ENCODE results near the gene BLVRB. TPM values are rescaled to one million over a fixed set of nuclear protein-coding genes. Genes with fewer than 3 reads are reported as not detected.

The BLVRB gene
- total RNA-seq, 1 donor from 2014 or later, result 32.2 TPM

DNA sequence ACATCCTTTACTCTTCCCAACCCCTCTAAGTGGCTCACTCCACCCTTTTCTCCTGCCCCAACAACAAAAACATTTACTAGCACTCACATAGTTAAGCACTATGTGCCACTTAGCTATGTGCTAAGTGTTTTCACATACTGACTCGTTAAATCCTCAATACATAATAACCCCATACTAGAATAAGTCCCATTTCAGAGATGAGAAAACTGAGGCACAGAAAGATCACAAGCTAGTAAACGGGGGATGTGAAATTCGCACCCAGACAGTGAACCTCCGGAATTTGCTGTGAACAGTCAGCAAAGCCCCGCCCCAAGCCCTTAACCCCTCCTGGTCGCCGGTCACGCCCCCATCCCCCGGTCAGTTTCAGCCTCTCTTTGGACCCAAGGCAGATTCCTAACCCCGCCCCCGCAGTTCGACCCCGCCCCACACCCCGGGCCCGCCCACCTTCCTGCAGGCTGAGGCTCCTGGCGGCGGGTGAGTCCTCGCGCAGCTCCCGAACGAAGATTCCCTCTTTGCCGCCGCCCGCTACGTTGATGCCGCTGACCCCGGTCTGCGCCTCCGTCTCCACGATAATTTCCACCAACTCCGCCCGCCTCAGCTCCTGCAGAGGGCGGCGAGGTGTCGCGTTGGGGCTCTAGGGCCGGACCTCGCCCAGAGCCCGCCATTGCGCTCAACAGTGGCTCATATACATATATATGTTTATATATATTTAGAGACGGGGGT is 62.1 kb downstream of the BLVRB start:
- peaks cover 5% of the 10 kb centered on the region for H3K36me3 Mint-ChIP-seq
- H3K27ac Mint-ChIP-seq, result peak overlapping the region; percentile 66
- no peaks in the 10 kb centered on the region for H3K9me3 Mint-ChIP-seq
- peaks cover 3% of the 10 kb centered on the region for H3K27me3 Mint-ChIP-seq
- DNase-seq (ENCODE audit: extremely low spot score, unreplicated experiment), result peak; percentile 93
- H3K4me1 Mint-ChIP-seq (ENCODE audit: unreplicated experiment), result peaks cover 22% of the 10 kb centered on the region
- TF ChIP-seq, protein P1, sequence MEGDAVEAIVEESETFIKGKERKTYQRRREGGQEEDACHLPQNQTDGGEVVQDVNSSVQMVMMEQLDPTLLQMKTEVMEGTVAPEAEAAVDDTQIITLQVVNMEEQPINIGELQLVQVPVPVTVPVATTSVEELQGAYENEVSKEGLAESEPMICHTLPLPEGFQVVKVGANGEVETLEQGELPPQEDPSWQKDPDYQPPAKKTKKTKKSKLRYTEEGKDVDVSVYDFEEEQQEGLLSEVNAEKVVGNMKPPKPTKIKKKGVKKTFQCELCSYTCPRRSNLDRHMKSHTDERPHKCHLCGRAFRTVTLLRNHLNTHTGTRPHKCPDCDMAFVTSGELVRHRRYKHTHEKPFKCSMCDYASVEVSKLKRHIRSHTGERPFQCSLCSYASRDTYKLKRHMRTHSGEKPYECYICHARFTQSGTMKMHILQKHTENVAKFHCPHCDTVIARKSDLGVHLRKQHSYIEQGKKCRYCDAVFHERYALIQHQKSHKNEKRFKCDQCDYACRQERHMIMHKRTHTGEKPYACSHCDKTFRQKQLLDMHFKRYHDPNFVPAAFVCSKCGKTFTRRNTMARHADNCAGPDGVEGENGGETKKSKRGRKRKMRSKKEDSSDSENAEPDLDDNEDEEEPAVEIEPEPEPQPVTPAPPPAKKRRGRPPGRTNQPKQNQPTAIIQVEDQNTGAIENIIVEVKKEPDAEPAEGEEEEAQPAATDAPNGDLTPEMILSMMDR (conservative IDR thresholded peaks at IDR 0.05), result peak; percentile 36
- H3K4me3 Mint-ChIP-seq, result peak overlapping the region; percentile 92

DNA sequence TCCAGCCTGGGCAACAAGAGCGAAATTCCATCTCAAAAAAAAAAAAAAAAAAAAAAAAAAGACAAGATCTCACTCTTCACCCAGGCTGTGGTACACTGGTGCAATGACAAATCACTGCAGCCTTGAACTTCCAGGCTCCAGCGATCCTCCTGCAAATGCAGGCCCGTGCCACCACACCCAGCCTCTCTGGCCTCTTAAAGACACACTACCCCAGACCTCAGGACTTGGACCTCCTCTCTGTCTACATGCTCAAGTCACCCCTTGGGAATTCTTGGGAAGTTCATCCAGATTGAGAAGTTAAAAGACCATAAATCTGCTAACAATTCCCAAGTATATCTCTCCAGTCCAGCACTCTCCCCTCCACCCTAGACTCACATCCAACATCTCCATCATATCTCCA is 65.0 kb downstream of the BLVRB start:
- Mint-ChIP-seq H3K9me3 (no peaks in the 10 kb centered on the region), H3K36me3 (peaks cover 5% of the 10 kb centered on the region), H3K4me3 (peak overlapping the region; percentile 10), H3K27ac (no peak overlapping the region), H3K27me3 (peaks cover 3% of the 10 kb centered on the region), H3K4me1 (ENCODE audit: unreplicated experiment) (peaks cover 22% of the 10 kb centered on the region)
- DNase-seq (ENCODE audit: extremely low spot score, unreplicated experiment), result no peak
- TF ChIP-seq, protein P1 (conservative IDR thresholded peaks at IDR 0.05), result no peak

DNA sequence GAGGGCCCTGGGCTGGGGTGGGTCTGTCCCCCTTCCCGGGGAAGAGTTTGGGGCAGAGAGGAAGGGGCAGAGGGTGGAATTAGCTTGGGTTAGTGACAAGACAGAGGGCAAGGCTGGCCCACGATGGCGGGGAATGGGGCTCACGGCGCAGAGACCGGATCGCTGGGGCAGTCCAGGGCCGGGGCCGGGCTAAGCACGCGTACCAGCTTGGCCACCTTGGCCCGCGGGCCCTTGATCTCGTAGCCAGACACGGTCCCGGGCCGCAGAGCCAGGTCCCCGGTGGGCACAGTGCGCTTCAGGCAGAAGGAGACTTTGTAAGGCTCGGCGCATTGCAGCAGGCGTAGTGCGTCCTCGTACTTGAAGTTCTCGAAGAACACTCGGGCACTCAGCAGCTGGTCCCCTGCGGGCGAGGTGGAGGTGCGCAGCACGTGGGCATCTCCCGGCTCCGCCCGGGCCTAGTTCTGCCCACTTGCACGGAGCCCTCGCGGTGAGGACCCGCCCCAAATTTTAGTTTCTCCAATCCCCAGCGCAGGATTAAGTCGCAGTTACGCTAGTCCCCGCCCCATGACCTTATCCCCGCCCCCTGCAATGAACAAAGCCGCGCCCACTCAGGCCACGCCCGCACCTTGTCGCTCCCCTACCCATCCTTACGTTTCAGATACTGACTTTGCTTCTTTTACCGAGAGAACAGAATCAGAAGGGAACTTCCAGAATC is 67.0 kb downstream of the BLVRB start:
- peaks cover 22% of the 10 kb centered on the region for H3K4me1 Mint-ChIP-seq (ENCODE audit: unreplicated experiment)
- no peak overlapping the region for H3K4me3 Mint-ChIP-seq
- H3K36me3 Mint-ChIP-seq, result peaks cover 5% of the 10 kb centered on the region
- no peaks in the 10 kb centered on the region for H3K9me3 Mint-ChIP-seq
- no peak overlapping the region for H3K27ac Mint-ChIP-seq
- no peak for DNase-seq (ENCODE audit: extremely low spot score, unreplicated experiment)
- TF ChIP-seq, protein P1 (conservative IDR thresholded peaks at IDR 0.05), result no peak
- peaks cover 3% of the 10 kb centered on the region for H3K27me3 Mint-ChIP-seq

Other genes starting within 250 kb of the BLVRB start
- 0.39 and 0.48 TPM in 2 replicates for gene TTC9B, start 247.4 kb downstream of the BLVRB start, total RNA-seq (ENCODE audit: low replicate concordance)
- gene CCNP, start 239.1 kb downstream of the BLVRB start, total RNA-seq (ENCODE audit: low replicate concordance), result 0.60 and 0.98 TPM in 2 replicates
- 138 and 149 TPM in 2 replicates for gene AKT2, start 180.4 kb downstream of the BLVRB start, total RNA-seq (ENCODE audit: low replicate concordance)
- gene C19orf47, start 117.3 kb downstream of the BLVRB start, total RNA-seq (ENCODE audit: low replicate concordance), result 15.3 and 18.6 TPM in 2 replicates
- 234 and 244 TPM in 2 replicates for gene PLD3, start 117.0 kb downstream of the BLVRB start, total RNA-seq (ENCODE audit: low replicate concordance)
- gene HIPK4, start 75.6 kb downstream of the BLVRB start, total RNA-seq (ENCODE audit: low replicate concordance), result 0.12 TPM in 1 of 2 replicates, not detected in the other
- 1.2 and 11.7 TPM in 2 replicates for gene PRX, start 52.4 kb downstream of the BLVRB start, total RNA-seq (ENCODE audit: low replicate concordance)
- gene SERTAD1, start 39.8 kb downstream of the BLVRB start, total RNA-seq (ENCODE audit: low replicate concordance), result 9.2 and 14.4 TPM in 2 replicates
- gene SERTAD3, start 21.4 kb downstream of the BLVRB start, total RNA-seq (ENCODE audit: low replicate concordance), result 33.7 and 41.7 TPM in 2 replicates
- 2.6 and 2.9 TPM in 2 replicates for gene SPTBN4, start 1.3 kb upstream of the BLVRB start, total RNA-seq (ENCODE audit: low replicate concordance)
- gene SHKBP1, start 111.1 kb upstream of the BLVRB start, total RNA-seq (ENCODE audit: low replicate concordance), result 54.6 and 55.4 TPM in 2 replicates
- gene LTBP4, start 135.6 kb upstream of the BLVRB start, total RNA-seq (ENCODE audit: low replicate concordance), result 31.8 and 145 TPM in 2 replicates
- 16.2 and 28.9 TPM in 2 replicates for gene NUMBL, start 224.9 kb upstream of the BLVRB start, total RNA-seq (ENCODE audit: low replicate concordance)